Upper lobe of left lung (tissue), 6 donors: ENCODE results near the gene STARD10. TPM values are rescaled to one million over a fixed set of nuclear protein-coding genes. Genes with fewer than 3 reads are reported as not detected.

Experiments
- ATAC-seq, 2 donors: fragments of 200-7000 bp; cut with Tn5 transposase; one replicate each; pipeline ENCODE4 v1.9.1; 2022; ENCODE audit warnings: mild to moderate bottlenecking in 2 of 2, moderate library complexity in 2 of 2; ENCODE audit not compliant: low FRiP score in 2 of 2
- DNase-seq, 2 donors: peaks; one replicate each; pipeline ENCODE4 v3.0.0-alpha.2; 2019 to 2020
- H3K27ac ChIP-seq, 4 donors: fragments of 200-600 bp; sonication (generic); one replicate each; pipeline ENCODE4 v1.5.1; 2016 to 2019
- H3K27me3 ChIP-seq, 4 donors: fragments of 200-600 bp; sonication (generic); one replicate each; pipeline ENCODE4 v1.5.1; 2017 to 2019
- H3K36me3 ChIP-seq, 4 donors: fragments of 200-600 bp; sonication (generic); one replicate each; pipeline ENCODE4 v1.5.1; 2016 to 2019
- H3K4me1 ChIP-seq, 4 donors: fragments of 200-600 bp; sonication (generic); one replicate each; pipeline ENCODE4 v1.5.1; 2018 to 2019
- H3K4me3 ChIP-seq, 4 donors: fragments of 200-600 bp; sonication (generic); one replicate each; pipeline ENCODE4 v1.5.1; 2017 to 2019; ENCODE audit warnings: mild to moderate bottlenecking in 2 of 4, moderate library complexity in 1 of 4
- H3K9me3 ChIP-seq, 4 donors: fragments of 200-600 bp; sonication (generic); one replicate each; pipeline ENCODE4 v1.5.1; 2018 to 2019
- EP300 ChIP-seq, 4 donors: sonication (generic); formaldehyde crosslinking; IDR thresholded peaks; one replicate each; pipeline ENCODE4 v1.5.1; 2017; ENCODE audit warnings: antibody characterized with exemption in 4 of 4, control low read depth in 2 of 4
- POLR2A ChIP-seq, 4 donors: fragments of 450-650 bp; IDR thresholded peaks; one replicate each; pipeline ENCODE4 v1.5.1; 2016 to 2017; ENCODE audit warnings: antibody characterized with exemption in 4 of 4, mild to moderate bottlenecking in 2 of 4
- POLR2AphosphoS5 ChIP-seq, 2 donors: sonication (generic); formaldehyde crosslinking; IDR thresholded peaks; one replicate each; pipeline ENCODE4 v1.5.1; 2017; ENCODE audit warnings: antibody characterized with exemption in 2 of 2
- WGBS, 2 donors: methylation state at CpG; one replicate each; pipeline ENCODE4 v1.1.5; 2017 to 2018; 5-methylcytosine and 5-hydroxymethylcytosine counted together
- total RNA-seq, 6 donors: library from RNA; depleted of rRNA in 4 of 6; stranded (reverse); fragments of >200 nt in 4 of 6; gene quantifications; one replicate each; pipeline versions ENCODE4 v1.1.0 to v1.2.1, GENCODE V29; 2016 to 2021
- TF ChIP-seq, protein P1 (sequence below), 6 experiments: fragments of 450-650 bp in 4 of 6; fragments of 200-600 bp in 2 of 6; sonication (generic) in 2 of 6; IDR thresholded peaks; one replicate each; pipeline ENCODE4 v1.5.1; 2016 to 2019; ENCODE audit warnings: antibody characterized with exemption in 6 of 6
- donor health status: DM: no; HTN: no; CAD: no; lungs with moderate emphysema.
- donor health status: DM: no; HTN: yes; CAD: no; lungs with severe emphysema.

STARD10 gene
- total RNA-seq, 6 donors from 2014 or later: 93.2 to 227 (median 151) TPM

DNA sequence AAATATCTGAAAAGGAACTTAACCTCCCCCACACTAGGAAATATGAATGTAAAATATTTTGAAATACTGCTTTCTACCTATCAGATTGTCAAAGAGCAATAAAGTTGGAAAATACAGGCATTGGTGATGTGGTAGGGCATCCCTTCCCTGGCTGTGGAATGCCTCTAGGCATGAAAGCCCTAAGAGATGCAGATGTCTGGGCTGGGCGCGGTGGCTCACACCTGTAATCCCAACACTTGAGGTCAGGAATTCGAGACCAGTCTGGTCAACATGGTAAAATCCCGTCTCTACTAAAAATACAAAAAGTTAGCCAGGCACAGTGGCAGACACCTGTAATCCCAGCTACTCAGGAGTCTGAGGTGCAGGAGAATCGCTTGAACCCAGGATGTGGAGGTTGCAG is 63.6 kb downstream of the STARD10 start:
- peaks cover 13 to 45% (median 26%) of the 10 kb centered on the region in 4 donors for H3K4me1 ChIP-seq
- H3K27me3 ChIP-seq: no peaks in the 10 kb centered on the region
- no peak for DNase-seq
- peak overlapping the region in 2 of 4 donors; percentile 12 to 26 for H3K27ac ChIP-seq
- ATAC-seq: no peak
- H3K36me3 ChIP-seq: peaks cover 4 to 13% (median 12%) of the 10 kb centered on the region in 4 donors
- H3K4me3 ChIP-seq: no peak overlapping the region
- 73% methylated on average over 4 to 5 of the region's 5 CpGs for WGBS, 2 donors
- H3K9me3 ChIP-seq: peaks cover 0 to 3% (median 0%) of the 10 kb centered on the region in 4 donors
- TF ChIP-seq EP300 (IDR thresholded peaks at IDR 0.05): no peak
- no peak for TF ChIP-seq POLR2AphosphoS5 (IDR thresholded peaks at IDR 0.05)
- TF ChIP-seq, protein P1, sequence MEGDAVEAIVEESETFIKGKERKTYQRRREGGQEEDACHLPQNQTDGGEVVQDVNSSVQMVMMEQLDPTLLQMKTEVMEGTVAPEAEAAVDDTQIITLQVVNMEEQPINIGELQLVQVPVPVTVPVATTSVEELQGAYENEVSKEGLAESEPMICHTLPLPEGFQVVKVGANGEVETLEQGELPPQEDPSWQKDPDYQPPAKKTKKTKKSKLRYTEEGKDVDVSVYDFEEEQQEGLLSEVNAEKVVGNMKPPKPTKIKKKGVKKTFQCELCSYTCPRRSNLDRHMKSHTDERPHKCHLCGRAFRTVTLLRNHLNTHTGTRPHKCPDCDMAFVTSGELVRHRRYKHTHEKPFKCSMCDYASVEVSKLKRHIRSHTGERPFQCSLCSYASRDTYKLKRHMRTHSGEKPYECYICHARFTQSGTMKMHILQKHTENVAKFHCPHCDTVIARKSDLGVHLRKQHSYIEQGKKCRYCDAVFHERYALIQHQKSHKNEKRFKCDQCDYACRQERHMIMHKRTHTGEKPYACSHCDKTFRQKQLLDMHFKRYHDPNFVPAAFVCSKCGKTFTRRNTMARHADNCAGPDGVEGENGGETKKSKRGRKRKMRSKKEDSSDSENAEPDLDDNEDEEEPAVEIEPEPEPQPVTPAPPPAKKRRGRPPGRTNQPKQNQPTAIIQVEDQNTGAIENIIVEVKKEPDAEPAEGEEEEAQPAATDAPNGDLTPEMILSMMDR (IDR thresholded peaks at IDR 0.05): no peak
- no peak for TF ChIP-seq POLR2A (IDR thresholded peaks at IDR 0.05)

DNA sequence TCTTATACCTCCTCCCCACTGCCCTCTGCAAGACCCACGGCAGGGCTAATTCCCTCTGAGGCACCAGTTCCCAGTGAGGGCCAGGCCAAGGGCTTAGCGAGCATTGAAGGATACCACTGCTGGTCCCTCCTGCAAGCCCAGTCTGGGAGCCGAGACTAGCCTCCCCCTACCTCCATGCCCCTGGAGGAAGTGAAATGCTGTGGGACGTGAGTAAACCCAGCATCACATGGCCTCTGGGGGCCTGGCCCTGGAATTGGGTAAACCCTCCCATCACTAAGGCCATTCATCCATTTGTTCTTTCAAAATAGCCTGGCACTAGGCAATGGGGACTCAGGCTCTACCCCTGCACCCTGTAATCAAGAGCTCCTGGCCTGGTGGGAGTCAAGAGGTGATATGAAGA is 66.3 kb downstream of the STARD10 start:
- ATAC-seq: no peak
- Histone ChIP-seq H3K9me3 (peaks cover 0 to 3% (median 0%) of the 10 kb centered on the region in 4 donors), H3K4me3 (no peak overlapping the region), H3K4me1 (peaks cover 20 to 51% (median 37%) of the 10 kb centered on the region in 4 donors), H3K27ac (peak overlapping the region in 1 of 4 donors; percentile 42), H3K36me3 (peaks cover 4 to 18% (median 12%) of the 10 kb centered on the region in 4 donors), H3K27me3 (no peaks in the 10 kb centered on the region)
- DNase-seq: no peak
- 60% methylated on average over 2 to 4 of the region's 4 CpGs for WGBS, 2 donors
- TF ChIP-seq POLR2AphosphoS5 (IDR thresholded peaks at IDR 0.05): no peak
- TF ChIP-seq, protein P1 (IDR thresholded peaks at IDR 0.05): no peak
- TF ChIP-seq EP300 (IDR thresholded peaks at IDR 0.05): no peak
- TF ChIP-seq POLR2A (IDR thresholded peaks at IDR 0.05): no peak

DNA sequence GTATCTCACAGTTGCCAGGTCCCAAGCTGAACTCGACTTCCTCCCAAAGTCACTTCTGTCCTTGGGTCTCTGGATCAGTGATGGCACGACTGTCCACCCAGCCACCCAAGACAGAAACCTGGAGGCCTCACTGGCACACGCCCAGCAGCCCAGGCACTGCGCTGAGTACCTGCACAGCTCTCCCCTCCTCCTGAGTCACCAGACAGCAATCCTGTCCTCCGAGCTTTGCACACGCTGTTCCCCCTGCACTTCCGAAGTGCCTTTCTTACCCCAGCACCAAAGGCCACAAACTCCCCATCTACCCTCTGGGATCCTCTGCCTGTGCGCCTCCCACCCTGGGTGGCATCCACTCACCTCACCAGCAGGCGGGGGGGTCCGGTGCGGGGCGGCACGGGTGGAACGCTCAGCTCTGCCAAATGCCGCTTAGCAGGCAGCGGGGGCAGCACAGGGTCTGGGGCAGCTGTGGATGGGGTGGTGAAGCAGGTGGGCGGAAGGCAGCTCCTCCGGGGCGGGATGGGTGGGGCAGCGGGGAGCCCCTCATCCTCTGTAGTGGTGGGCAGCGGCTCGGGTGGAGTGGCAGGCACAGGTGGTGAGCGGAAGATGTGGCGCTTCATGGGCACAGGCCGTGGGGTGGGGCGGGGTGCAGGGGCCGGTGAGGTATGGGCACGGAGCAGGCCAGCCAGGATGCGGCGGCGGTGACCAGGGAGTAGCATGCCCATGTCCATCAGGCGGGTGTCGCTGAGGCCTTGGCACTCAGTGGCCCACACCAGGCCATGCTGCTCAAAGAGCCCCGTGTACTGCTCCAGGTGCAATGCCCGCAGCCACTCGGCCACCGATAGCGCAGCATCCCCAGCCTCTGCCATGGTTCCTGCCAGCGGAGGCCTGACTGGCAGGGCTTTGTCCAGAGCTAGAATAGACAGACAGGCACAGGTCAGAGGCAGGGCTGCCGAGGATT is 67.3 kb downstream of the STARD10 start:
- Histone ChIP-seq H3K27ac (peak overlapping the region in 2 of 4 donors; percentile 49 to 91), H3K4me1 (peaks cover 23 to 61% (median 45%) of the 10 kb centered on the region in 4 donors), H3K4me3 (no peak overlapping the region), H3K9me3 (peaks cover 0 to 2% (median 0%) of the 10 kb centered on the region in 4 donors), H3K27me3 (no peaks in the 10 kb centered on the region), H3K36me3 (peaks cover 4 to 13% (median 12%) of the 10 kb centered on the region in 4 donors)
- peak in 1 of 2 donors; percentile 82 for DNase-seq
- TF ChIP-seq, protein P1 (IDR thresholded peaks at IDR 0.05): no peak
- TF ChIP-seq EP300 (IDR thresholded peaks at IDR 0.05) (no peak), POLR2AphosphoS5 (IDR thresholded peaks at IDR 0.05) (no peak), POLR2A (IDR thresholded peaks at IDR 0.05) (no peak)
- ATAC-seq: no peak
- WGBS, 2 donors: 90 to 96% methylated on average over 28 to 39 of the region's 40 CpGs

DNA sequence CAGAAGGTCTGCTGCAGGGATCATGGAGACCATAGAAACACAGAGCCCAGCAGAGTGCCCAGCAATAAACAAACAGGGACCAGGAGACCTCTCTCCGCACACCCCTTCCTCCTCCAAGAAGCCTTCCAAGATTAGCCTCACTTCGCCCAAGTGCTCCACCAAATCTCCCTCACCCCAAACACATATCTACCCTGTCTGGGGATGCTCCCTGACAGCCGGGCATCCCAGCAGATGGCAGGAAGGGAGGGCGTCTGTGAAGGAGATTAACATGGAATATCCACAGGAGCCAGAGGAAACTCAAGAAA is 68.2 kb downstream of the STARD10 start:
- Histone ChIP-seq H3K4me3 (no peak overlapping the region), H3K36me3 (peaks cover 4 to 13% (median 12%) of the 10 kb centered on the region in 4 donors), H3K9me3 (no peaks in the 10 kb centered on the region), H3K27ac (peak overlapping the region in 2 of 4 donors; percentile 49 to 91), H3K27me3 (no peaks in the 10 kb centered on the region), H3K4me1 (peaks cover 32 to 67% (median 54%) of the 10 kb centered on the region in 4 donors)
- DNase-seq (no peak), ATAC-seq (no peak)
- 84 to 86% methylated on average over 4 of the region's 4 CpGs for WGBS, 2 donors
- TF ChIP-seq, protein P1 (IDR thresholded peaks at IDR 0.05): no peak
- TF ChIP-seq EP300 (IDR thresholded peaks at IDR 0.05) (no peak), POLR2AphosphoS5 (IDR thresholded peaks at IDR 0.05) (no peak), POLR2A (IDR thresholded peaks at IDR 0.05) (no peak)
